OCI-LY7 (cell line): ENCODE data around the gene AP3S2. TPM values are rescaled to one million over a fixed set of nuclear protein-coding genes. Genes with fewer than 3 reads are reported as not detected.

Experiments
- BruUV-seq: library from RNA; stranded (reverse); fragments of 400-500 nt; replicated peaks from 2 replicates; lab custom pipeline; 2021; lab: Mats Ljungman, UMichigan
- CTCF ChIA-PET: fragments of 300-600 bp; sonication (Branson Sonifier 250); formaldehyde crosslinking; loops from one replicate; lab custom pipeline; 2022; ENCODE audit warnings: antibody characterized with exemption; ENCODE audit not compliant: unreplicated experiment; lab: Charles Lee
- POLR2A ChIA-PET: fragments of 300-600 bp; sonication (Branson Sonifier 250); formaldehyde crosslinking; loops from one replicate; lab custom pipeline; 2022; ENCODE audit warnings: antibody characterized with exemption; lab: Charles Lee
- DNase-seq: peaks from one replicate; pipeline ENCODE4 v3.0.0-alpha.2; 2015; ENCODE audit warnings: low spot score
- H2AFZ ChIP-seq: fragments of 200-600 bp; sonication (generic), shearing (Covaris generic); 2 replicates; pipeline ENCODE4 v1.6.1; 2014; ENCODE audit warnings: mild to moderate bottlenecking, antibody characterized with exemption, low read length, moderate library complexity
- H3K27ac ChIP-seq: fragments of 200-600 bp; sonication (generic); 2 replicates; pipeline ENCODE4 v1.5.1; 2014; ENCODE audit warnings: mixed run types, low read depth, mild to moderate bottlenecking, moderate library complexity, low read length, inconsistent platforms; ENCODE audit not compliant: poor library complexity, severe bottlenecking
- H3K36me3 ChIP-seq: fragments of 200-600 bp; sonication (generic); 2 replicates; pipeline ENCODE4 v1.6.1; 2014; ENCODE audit warnings: mild to moderate bottlenecking, antibody characterized with exemption, low read length, moderate library complexity, mixed read lengths; ENCODE audit not compliant: insufficient read depth
- H3K4me1 ChIP-seq: fragments of 200-600 bp; sonication (generic); 2 replicates; pipeline ENCODE4 v1.5.1; 2014; ENCODE audit warnings: mild to moderate bottlenecking, low read length; ENCODE audit not compliant: insufficient read depth, poor library complexity, severe bottlenecking
- H3K4me2 ChIP-seq: fragments of 200-600 bp; sonication (generic); 2 replicates; pipeline ENCODE4 v1.6.1; 2014; ENCODE audit warnings: mild to moderate bottlenecking, low read length
- H3K4me3 ChIP-seq: fragments of 200-600 bp; sonication (generic); 2 replicates; pipeline ENCODE4 v1.5.1; 2014; ENCODE audit warnings: mild to moderate bottlenecking, low read depth, low read length; ENCODE audit not compliant: poor library complexity, severe bottlenecking
- H3K79me2 ChIP-seq: fragments of 200-600 bp; sonication (generic); 2 replicates; pipeline ENCODE4 v1.6.1; 2016; ENCODE audit warnings: low read depth, mild to moderate bottlenecking, low read length, moderate library complexity, mixed read lengths; ENCODE audit not compliant: insufficient read depth
- H3K9me2 ChIP-seq: fragments of 200-600 bp; sonication (generic); 2 replicates; pipeline ENCODE4 v1.6.1; 2016; ENCODE audit warnings: mild to moderate bottlenecking, low read length, mixed read lengths; ENCODE audit not compliant: insufficient read depth
- H3K9me3 ChIP-seq: fragments of 200-600 bp; sonication (generic); 2 replicates; pipeline ENCODE4 v1.6.1; 2014; ENCODE audit warnings: mild to moderate bottlenecking, mixed run types, low read length, mixed read lengths
- H4K20me1 ChIP-seq: fragments of 200-600 bp; sonication (generic); 2 replicates; pipeline ENCODE4 v1.6.1; 2014; ENCODE audit warnings: mild to moderate bottlenecking, antibody characterized with exemption, low read length, moderate library complexity, mixed read lengths; ENCODE audit not compliant: insufficient read depth
- EZH2phosphoT487 ChIP-seq: fragments of 200-600 bp; sonication (generic); IDR thresholded peaks from 2 replicates; pipeline ENCODE4 v1.6.1; 2018; ENCODE audit warnings: low read depth, borderline replicate concordance, mild to moderate bottlenecking, mixed run types, antibody characterized with exemption, low read length, moderate library complexity, mixed read lengths
- intact Hi-C: fragments of 100-400 bp; cut with micrococcal nuclease; formaldehyde crosslinking; loops from one replicate; pipeline ENCODE4 v1.10.0; 2022; ENCODE audit not compliant: unreplicated experiment
- total RNA-seq, 2 experiments: library from RNA; depleted of rRNA in 1 of 2; stranded (reverse); fragments of >200 nt in 1 of 2; shearing (Covaris generic) in 1 of 2; gene quantifications; 2 replicates each; pipeline ENCODE4 v1.2.3, GENCODE V29; 2014 to 2022
- TF ChIP-seq, protein P1 (sequence below): fragments of 200-600 bp; sonication (generic); conservative IDR thresholded peaks from 2 replicates; pipeline ENCODE4 v1.5.1; 2014; ENCODE audit warnings: mild to moderate bottlenecking, antibody characterized with exemption, low read length, moderate library complexity, mixed read lengths

Gene AP3S2
- total RNA-seq, 2 experiments from 2014 or later, result 20.8 to 30.4 TPM

DNA sequence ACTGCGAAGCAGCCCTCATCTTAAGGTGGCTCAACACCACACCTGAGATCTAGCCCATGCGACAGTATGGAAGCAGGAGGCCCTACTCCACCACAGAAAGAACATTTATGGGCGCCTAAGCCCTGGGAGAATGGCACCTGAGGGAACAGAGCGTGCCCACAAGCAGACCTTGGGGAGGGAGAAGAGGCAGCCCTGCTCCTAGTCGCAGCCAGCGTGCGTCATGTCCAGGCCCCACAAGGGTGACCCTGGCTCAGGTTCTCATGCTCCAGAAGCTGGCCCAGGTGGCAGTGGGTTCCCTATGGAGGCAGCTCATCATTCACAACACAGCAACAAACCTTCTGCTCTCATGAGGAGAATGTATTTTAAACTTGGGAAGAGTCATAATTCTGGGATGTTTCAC, 59.8 kb downstream of the AP3S2 start:
- DNase-seq, result no peak
- H3K36me3 ChIP-seq, result peaks cover 42% of the 10 kb centered on the region
- no TSS peak for BruUV-seq
- no peak for TF ChIP-seq EZH2phosphoT487
- TF ChIP-seq, protein P1, sequence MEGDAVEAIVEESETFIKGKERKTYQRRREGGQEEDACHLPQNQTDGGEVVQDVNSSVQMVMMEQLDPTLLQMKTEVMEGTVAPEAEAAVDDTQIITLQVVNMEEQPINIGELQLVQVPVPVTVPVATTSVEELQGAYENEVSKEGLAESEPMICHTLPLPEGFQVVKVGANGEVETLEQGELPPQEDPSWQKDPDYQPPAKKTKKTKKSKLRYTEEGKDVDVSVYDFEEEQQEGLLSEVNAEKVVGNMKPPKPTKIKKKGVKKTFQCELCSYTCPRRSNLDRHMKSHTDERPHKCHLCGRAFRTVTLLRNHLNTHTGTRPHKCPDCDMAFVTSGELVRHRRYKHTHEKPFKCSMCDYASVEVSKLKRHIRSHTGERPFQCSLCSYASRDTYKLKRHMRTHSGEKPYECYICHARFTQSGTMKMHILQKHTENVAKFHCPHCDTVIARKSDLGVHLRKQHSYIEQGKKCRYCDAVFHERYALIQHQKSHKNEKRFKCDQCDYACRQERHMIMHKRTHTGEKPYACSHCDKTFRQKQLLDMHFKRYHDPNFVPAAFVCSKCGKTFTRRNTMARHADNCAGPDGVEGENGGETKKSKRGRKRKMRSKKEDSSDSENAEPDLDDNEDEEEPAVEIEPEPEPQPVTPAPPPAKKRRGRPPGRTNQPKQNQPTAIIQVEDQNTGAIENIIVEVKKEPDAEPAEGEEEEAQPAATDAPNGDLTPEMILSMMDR, result no peak
- H3K79me2 ChIP-seq, result no peaks in the 10 kb centered on the region
- CTCF ChIA-PET, result no interaction called here
- H3K4me2 ChIP-seq, result no peak overlapping the region
- H2AFZ ChIP-seq, result no peak overlapping the region
- no peaks in the 10 kb centered on the region for H3K9me2 ChIP-seq
- no peaks in the 10 kb centered on the region for H3K4me1 ChIP-seq
- POLR2A ChIA-PET, result interaction anchor here (0.6 kb wide), 1 partner anchor 69 kb away, joined by 3 read pairs; no protein-coding TSS in a partner anchor
- H3K9me3 ChIP-seq, result no peaks in the 10 kb centered on the region
- H3K27ac ChIP-seq, result no peak overlapping the region
- intact Hi-C loops, result no loop called here
- no peak overlapping the region for H3K4me3 ChIP-seq
- no peaks in the 10 kb centered on the region for H4K20me1 ChIP-seq

DNA sequence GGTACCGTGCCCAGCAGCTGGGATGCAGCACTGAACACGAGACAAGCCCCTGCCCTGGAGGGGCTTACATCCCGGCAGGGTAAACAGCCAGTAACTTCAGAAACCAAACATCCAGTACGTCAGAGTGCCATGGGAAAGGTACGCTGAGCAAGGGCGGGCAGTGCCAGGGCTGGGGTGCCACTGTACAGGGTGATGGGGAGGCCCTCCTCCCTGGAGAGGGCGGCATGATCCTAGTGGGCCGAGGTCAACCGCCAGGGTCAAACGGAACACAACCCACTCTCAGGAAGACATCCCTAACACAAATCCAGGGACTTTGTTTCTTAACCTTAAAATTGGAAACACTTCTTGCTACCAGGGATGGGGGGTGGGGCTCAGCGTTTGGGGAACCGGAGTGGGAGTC, 63.2 kb downstream of the AP3S2 start:
- ChIA-PET CTCF (no interaction called here), POLR2A (no interaction called here)
- Histone ChIP-seq H3K4me1 (no peaks in the 10 kb centered on the region), H2AFZ (no peak overlapping the region), H3K4me3 (no peak overlapping the region), H3K27ac (no peak overlapping the region), H3K79me2 (no peaks in the 10 kb centered on the region), H3K4me2 (no peak overlapping the region), H3K36me3 (peaks cover 28% of the 10 kb centered on the region), H3K9me2 (no peaks in the 10 kb centered on the region), H4K20me1 (no peaks in the 10 kb centered on the region), H3K9me3 (no peaks in the 10 kb centered on the region)
- no peak for TF ChIP-seq EZH2phosphoT487
- TF ChIP-seq, protein P1, result no peak
- DNase-seq, result no peak
- intact Hi-C loops, result no loop called here
- no TSS peak for BruUV-seq

DNA sequence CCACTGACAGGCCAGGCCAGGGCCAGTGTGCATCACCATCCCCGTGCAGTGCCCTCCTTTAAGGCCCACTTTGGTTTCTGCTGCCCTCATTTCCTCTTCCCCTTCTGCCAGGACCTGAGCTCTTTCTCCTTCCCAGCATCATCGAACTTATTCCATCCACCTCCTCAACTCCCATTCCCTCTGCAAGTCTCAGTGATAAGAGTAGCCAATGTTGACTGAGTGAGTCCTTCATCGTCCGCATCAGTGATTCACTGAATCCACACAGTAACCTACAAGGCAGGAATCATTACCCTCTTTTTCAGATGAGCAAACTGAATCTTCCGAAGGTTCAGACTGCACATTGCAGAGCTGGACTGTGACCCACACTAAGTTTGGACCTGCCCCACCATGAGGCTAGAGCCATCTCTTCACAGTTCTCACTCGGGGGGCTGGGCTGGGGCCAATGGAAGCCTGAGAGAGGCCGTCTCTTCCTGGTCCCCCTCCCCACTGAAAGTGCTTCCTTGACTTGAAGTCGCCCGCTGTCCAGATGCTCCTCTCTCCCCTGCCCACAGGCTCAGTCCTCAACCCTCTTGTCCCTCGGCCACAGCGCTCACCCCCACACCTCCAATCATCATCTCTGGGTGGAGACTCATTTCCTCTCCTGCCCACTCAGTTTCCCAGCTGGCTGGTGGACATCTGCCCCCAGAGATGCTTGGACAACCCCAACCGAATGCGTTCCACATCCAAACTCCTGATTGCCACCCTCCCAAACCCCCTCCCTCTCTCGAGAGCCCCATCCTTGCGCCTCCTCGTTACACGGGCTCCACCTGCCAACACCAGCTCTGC, 64.0 kb downstream of the AP3S2 start:
- ChIA-PET CTCF (no interaction called here), POLR2A (no interaction called here)
- Histone ChIP-seq H3K4me2 (no peak overlapping the region), H2AFZ (no peak overlapping the region), H3K9me2 (no peaks in the 10 kb centered on the region), H3K36me3 (peaks cover 20% of the 10 kb centered on the region), H3K4me3 (no peak overlapping the region), H3K27ac (no peak overlapping the region), H3K4me1 (no peaks in the 10 kb centered on the region), H4K20me1 (no peaks in the 10 kb centered on the region), H3K79me2 (no peaks in the 10 kb centered on the region), H3K9me3 (no peaks in the 10 kb centered on the region)
- DNase-seq, result no peak
- intact Hi-C loops, result no loop called here
- BruUV-seq, result no TSS peak
- TF ChIP-seq EZH2phosphoT487, result no peak
- TF ChIP-seq, protein P1, result no peak
